A673 (cell line): ENCODE measurements around the gene ERC1.

Source experiments
- EZH2 ChIP-seq: fragments of 200-600 bp; sonication (generic); IDR thresholded peaks from 2 replicates; pipeline ENCODE4 v1.6.1; 2017; ENCODE audit warnings: borderline replicate concordance, low read depth, mild to moderate bottlenecking, mixed read lengths, antibody characterized with exemption, low read length; ENCODE audit not compliant: poor library complexity, severe bottlenecking
- TF ChIP-seq, protein P1 (sequence below): fragments of 300-800, 200-600 bp; sonication (generic); conservative IDR thresholded peaks from 2 replicates; pipeline ENCODE4 v1.5.1; 2017; ENCODE audit warnings: low read depth, mild to moderate bottlenecking, antibody characterized with exemption, low read length, moderate library complexity, mixed read lengths

DNA sequence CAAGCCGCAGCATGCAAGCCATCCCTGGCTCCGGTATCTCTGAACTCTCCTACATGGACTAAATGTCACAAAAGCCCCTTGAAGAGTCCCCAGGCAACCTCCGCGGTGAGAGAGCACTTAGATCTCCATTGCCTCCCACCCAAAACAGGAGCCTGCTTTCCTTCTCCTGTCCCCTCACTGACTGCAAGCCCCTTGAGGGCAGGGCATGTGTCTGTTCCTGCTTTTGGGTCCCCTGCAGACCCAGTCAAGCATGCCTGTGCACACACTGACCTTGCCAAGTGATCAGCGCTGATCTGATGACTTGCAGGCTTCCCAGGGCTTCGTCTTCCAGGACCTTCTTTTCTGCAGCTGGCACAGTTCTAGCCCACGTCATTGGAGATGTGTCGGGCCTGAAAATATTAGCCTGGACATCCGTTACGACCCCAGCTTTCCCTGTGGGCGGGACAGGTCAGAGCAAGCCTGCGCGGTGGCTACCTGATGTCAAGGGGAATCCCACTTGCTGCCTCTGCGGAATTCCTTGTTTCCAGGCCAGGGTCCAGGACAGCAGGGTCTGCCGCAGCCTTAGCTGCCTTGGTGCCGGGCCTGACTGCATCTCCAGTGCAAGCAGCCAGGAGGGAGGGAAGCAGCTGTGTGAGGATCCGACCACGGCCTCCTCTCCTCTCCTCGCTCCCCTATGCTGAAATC lies 510.8 kb downstream of the ERC1 start:
- TF ChIP-seq, protein P1, sequence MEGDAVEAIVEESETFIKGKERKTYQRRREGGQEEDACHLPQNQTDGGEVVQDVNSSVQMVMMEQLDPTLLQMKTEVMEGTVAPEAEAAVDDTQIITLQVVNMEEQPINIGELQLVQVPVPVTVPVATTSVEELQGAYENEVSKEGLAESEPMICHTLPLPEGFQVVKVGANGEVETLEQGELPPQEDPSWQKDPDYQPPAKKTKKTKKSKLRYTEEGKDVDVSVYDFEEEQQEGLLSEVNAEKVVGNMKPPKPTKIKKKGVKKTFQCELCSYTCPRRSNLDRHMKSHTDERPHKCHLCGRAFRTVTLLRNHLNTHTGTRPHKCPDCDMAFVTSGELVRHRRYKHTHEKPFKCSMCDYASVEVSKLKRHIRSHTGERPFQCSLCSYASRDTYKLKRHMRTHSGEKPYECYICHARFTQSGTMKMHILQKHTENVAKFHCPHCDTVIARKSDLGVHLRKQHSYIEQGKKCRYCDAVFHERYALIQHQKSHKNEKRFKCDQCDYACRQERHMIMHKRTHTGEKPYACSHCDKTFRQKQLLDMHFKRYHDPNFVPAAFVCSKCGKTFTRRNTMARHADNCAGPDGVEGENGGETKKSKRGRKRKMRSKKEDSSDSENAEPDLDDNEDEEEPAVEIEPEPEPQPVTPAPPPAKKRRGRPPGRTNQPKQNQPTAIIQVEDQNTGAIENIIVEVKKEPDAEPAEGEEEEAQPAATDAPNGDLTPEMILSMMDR: no peak
- no peak for TF ChIP-seq EZH2
